Cardiac muscle cell (in vitro differentiated cells and primary cell): ENCODE measurements around the gene NAALADL2. TPM values are rescaled to one million over a fixed set of nuclear protein-coding genes. Genes with fewer than 3 reads are reported as not detected.

Experiments
- DNase-seq, 2 donors: peaks; one replicate each; pipeline versions ENCODE4 v3.0.0 to v3.0.0-alpha.2; 2010 to 2017; ENCODE audit warnings: low read depth in 1 of 2, low spot score in 1 of 2
- H3K27ac ChIP-seq: fragments of 200-600 bp; sonication (generic); 2 replicates; pipeline ENCODE4 v1.5.1; 2016
- H3K27me3 ChIP-seq: fragments of 200-600 bp; sonication (generic); 2 replicates; pipeline ENCODE4 v1.6.0; 2016; ENCODE audit warnings: control low read depth
- H3K36me3 ChIP-seq: fragments of 200-600 bp; sonication (generic); 2 replicates; pipeline ENCODE4 v1.5.1; 2016; ENCODE audit warnings: control low read depth
- H3K4me1 ChIP-seq: fragments of 200-600 bp; sonication (generic); 2 replicates; pipeline ENCODE4 v1.8.1; 2017; ENCODE audit warnings: low read depth, mild to moderate bottlenecking, mixed run types
- H3K4me3 ChIP-seq: fragments of 200-600 bp; sonication (generic); 2 replicates; pipeline ENCODE4 v1.5.1; 2016; ENCODE audit warnings: mild to moderate bottlenecking
- H3K9me3 ChIP-seq: fragments of 200-600 bp; sonication (generic); 2 replicates; pipeline ENCODE4 v1.5.1; 2017; ENCODE audit warnings: low read depth, mild to moderate bottlenecking, control low read depth
- polyA plus RNA-seq: library from polyadenylated mRNA; unstranded; fragments of >200 nt; fragmentation: Nextera tagmentation; extraction: Ambion mirVana; gene quantifications from 2 replicates; pipeline ENCODE4 v1.2.1, GENCODE V29; 2016
- total RNA-seq: library from RNA; depleted of rRNA; stranded (reverse); fragments of >200 nt; gene quantifications from 2 replicates; pipeline ENCODE4 v1.2.3, GENCODE V29; 2016
- TF ChIP-seq, protein P1 (sequence below): IDR thresholded peaks from 2 replicates; pipeline ENCODE4 v1.5.1; 2012; ENCODE audit warnings: low read depth, mild to moderate bottlenecking, low read length

Gene NAALADL2
- total and polyA plus RNA-seq, 2 experiments from 2014 or later = 2.4 to 3.8 TPM

DNA sequence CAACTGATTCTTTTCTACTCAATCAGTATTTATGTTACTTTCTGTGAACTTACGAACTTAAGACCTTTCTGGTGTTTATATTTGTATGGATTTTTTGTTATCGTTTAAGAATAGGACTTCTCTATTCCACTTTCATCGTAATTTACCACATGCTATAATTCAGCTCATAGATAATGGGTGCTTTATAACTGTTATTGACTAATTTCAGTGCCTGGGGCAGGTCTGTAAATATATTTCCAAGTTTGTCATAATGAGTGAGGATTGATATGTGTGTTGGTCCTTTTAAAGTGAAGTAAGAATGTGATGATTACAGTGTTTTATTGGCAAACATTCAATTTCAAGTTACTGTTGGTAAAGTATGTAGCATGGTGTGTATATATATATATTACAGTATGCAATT is 1.8 kb upstream of the NAALADL2 start:
- DNase-seq = no peak
- Histone ChIP-seq H3K27ac (no peak overlapping the region), H3K27me3 (no peaks in the 10 kb centered on the region), H3K4me3 (no peak overlapping the region), H3K36me3 (no peaks in the 10 kb centered on the region), H3K4me1 (no peaks in the 10 kb centered on the region), H3K9me3 (no peaks in the 10 kb centered on the region)
- TF ChIP-seq, protein P1, sequence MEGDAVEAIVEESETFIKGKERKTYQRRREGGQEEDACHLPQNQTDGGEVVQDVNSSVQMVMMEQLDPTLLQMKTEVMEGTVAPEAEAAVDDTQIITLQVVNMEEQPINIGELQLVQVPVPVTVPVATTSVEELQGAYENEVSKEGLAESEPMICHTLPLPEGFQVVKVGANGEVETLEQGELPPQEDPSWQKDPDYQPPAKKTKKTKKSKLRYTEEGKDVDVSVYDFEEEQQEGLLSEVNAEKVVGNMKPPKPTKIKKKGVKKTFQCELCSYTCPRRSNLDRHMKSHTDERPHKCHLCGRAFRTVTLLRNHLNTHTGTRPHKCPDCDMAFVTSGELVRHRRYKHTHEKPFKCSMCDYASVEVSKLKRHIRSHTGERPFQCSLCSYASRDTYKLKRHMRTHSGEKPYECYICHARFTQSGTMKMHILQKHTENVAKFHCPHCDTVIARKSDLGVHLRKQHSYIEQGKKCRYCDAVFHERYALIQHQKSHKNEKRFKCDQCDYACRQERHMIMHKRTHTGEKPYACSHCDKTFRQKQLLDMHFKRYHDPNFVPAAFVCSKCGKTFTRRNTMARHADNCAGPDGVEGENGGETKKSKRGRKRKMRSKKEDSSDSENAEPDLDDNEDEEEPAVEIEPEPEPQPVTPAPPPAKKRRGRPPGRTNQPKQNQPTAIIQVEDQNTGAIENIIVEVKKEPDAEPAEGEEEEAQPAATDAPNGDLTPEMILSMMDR = no peak

DNA sequence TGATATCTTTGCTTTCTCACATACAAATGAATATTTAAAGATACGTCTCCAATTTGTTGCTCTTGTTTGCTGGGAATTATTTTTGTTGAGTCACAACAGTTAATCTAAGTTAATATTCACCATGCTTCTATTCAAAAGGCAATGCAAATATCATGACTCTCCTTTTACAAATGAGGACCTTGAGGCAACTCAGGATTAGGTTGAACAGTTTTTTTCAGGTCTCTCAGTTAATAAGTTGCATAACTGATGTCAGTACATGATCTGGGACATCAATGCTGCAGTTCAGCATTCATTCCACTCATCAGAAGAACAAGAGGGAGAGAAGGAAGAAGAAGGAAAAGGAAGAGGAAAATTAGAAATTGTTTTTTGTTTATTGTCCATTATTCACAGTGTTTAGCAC is 781 bp upstream of the NAALADL2 start:
- no peak overlapping the region for H3K4me3 ChIP-seq
- H3K27ac ChIP-seq = no peak overlapping the region
- DNase-seq = no peak
- no peaks in the 10 kb centered on the region for H3K36me3 ChIP-seq
- no peaks in the 10 kb centered on the region for H3K27me3 ChIP-seq
- no peaks in the 10 kb centered on the region for H3K4me1 ChIP-seq
- no peaks in the 10 kb centered on the region for H3K9me3 ChIP-seq
- TF ChIP-seq, protein P1 = no peak

DNA sequence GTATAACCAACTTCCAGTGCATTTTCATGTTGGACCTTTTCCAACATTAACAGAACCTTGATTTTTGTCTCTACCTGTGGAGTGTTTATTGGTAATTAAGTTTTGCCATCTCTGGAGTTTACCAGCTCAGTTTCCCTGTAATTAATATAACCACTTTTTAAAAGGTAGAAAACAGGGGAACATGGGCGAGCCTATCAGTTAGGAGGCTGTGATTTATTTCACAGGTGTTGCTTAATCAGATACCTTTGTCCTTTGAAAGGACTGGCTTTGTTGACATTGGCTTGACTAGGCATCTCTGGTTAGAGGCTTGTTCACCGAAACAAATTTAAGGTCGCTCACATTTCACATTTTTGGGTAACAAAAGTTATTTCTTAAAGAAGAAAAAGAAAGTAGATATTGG is 622 bp downstream of the NAALADL2 start:
- no peaks in the 10 kb centered on the region for H3K36me3 ChIP-seq
- TF ChIP-seq, protein P1 = no peak
- no peaks in the 10 kb centered on the region for H3K4me1 ChIP-seq
- H3K27me3 ChIP-seq = no peaks in the 10 kb centered on the region
- H3K4me3 ChIP-seq = no peak overlapping the region
- DNase-seq = no peak
- H3K9me3 ChIP-seq = no peaks in the 10 kb centered on the region
- no peak overlapping the region for H3K27ac ChIP-seq

DNA sequence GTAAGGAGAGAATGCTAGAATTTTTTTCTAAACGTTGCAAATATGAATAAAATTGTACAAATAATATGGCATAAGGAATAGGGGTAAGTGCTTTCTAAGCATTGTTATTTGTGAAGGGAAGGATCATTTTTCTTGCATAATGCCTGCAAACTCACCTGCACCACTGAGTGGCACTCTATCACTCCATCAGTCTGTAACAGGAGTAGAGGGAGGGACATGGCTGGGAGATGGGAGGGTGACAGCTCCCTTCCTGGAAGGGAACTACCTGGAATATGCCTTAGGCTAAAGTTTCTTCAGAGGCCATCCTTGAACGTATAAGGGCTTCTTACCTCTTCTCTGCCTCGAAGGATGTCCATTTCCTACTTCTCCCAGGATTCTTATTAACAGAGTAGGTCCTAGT is 3.0 kb downstream of the NAALADL2 start:
- TF ChIP-seq, protein P1 = no peak
- Histone ChIP-seq H3K27me3 (no peaks in the 10 kb centered on the region), H3K9me3 (no peaks in the 10 kb centered on the region), H3K27ac (no peak overlapping the region), H3K4me1 (no peaks in the 10 kb centered on the region), H3K36me3 (no peaks in the 10 kb centered on the region), H3K4me3 (no peak overlapping the region)
- DNase-seq = peak in 1 of 2 donors; percentile 4

DNA sequence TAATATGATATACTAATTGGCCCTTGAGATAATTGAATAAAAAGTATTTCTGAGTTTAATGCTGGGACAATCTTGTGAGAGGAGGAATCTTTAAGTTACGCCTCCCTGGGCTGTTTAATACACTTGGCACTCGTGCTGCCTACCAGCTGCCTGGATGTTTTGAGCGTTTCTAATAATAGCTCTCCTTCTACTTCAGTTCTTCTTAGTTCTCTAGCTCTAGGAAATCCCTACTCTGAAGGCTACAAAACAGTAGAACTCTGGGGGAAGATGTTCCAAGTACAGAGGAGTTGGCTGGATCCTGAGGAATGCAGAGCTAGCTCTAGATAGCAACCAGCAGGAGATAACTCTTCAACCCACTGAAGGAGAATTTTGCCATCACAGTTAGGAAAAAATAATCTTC is 3.5 kb downstream of the NAALADL2 start:
- TF ChIP-seq, protein P1 = no peak
- H3K27me3 ChIP-seq = no peaks in the 10 kb centered on the region
- H3K4me1 ChIP-seq = no peaks in the 10 kb centered on the region
- H3K4me3 ChIP-seq = no peak overlapping the region
- H3K36me3 ChIP-seq = no peaks in the 10 kb centered on the region
- DNase-seq = peak in 1 of 2 donors; percentile 18
- H3K27ac ChIP-seq = no peak overlapping the region
- H3K9me3 ChIP-seq = no peaks in the 10 kb centered on the region

DNA sequence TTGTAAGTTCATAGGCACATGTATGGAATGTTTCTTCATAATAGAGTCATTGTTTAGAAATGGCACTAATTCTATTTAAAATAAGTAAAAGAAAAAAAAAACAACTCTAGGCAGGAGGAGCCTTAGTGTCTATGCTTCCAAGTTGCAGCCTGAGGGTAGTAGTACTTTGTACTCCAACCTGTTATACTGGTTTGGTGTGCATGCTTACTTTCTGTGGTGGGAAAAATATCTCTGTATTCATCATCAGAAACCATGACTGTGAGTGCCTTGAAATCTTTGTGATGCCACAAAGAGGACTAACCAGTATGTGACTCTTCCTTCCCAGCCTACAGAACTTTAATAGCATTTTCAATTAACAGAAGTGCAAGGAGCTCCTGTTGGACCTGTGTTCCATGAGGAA is 4.4 kb downstream of the NAALADL2 start:
- no peaks in the 10 kb centered on the region for H3K4me1 ChIP-seq

More for the DNA sequence above, 4.4 kb downstream of the NAALADL2 start:
- TF ChIP-seq, protein P1 = no peak
- Histone ChIP-seq H3K27me3 (no peaks in the 10 kb centered on the region), H3K9me3 (no peaks in the 10 kb centered on the region), H3K36me3 (no peaks in the 10 kb centered on the region), H3K27ac (no peak overlapping the region), H3K4me3 (no peak overlapping the region)
- no peak for DNase-seq
